Muscle layer of colon (tissue), 2 donors: ENCODE measurements around the gene PRKD1.

Source experiments
- H3K27ac ChIP-seq: one replicate; pipeline ENCODE4 v1.7.0; 2013; ENCODE audit warnings: low read depth, mild to moderate bottlenecking, low read length, moderate library complexity
- H3K27me3 ChIP-seq, 2 donors: one replicate each; pipeline ENCODE4 v1.7.0; 2013; ENCODE audit warnings: low read length in 2 of 2, mild to moderate bottlenecking in 2 of 2; ENCODE audit not compliant: insufficient read depth in 2 of 2, control insufficient read depth in 1 of 2
- H3K36me3 ChIP-seq: one replicate; pipeline ENCODE4 v1.7.0; 2013; ENCODE audit warnings: mild to moderate bottlenecking, low read length; ENCODE audit not compliant: insufficient read depth
- H3K4me1 ChIP-seq: one replicate; pipeline ENCODE4 v1.7.0; 2013; ENCODE audit warnings: mild to moderate bottlenecking, low read length; ENCODE audit not compliant: insufficient read depth
- H3K4me3 ChIP-seq, 2 donors: one replicate each; pipeline ENCODE4 v1.7.0; 2013; ENCODE audit warnings: low read length in 2 of 2, low read depth in 1 of 2, mild to moderate bottlenecking in 1 of 2, moderate library complexity in 1 of 2
- H3K9ac ChIP-seq: one replicate; pipeline ENCODE4 v1.7.0; 2013; ENCODE audit warnings: low read length
- H3K9me3 ChIP-seq: one replicate; pipeline ENCODE4 v1.7.0; 2013; ENCODE audit warnings: mild to moderate bottlenecking, low read length
- donor health status: abdominal sarcoma.
- donor health status: Adenocarcinoma of cecum.

PRKD1 gene

GRCh38 chr14:29527286-29527685 is 400.4 kb downstream of the PRKD1 start:
- H3K4me1 ChIP-seq, result no peaks in the 10 kb centered on the region
- no peaks in the 10 kb centered on the region for H3K9me3 ChIP-seq
- no peak overlapping the region for H3K9ac ChIP-seq
- H3K4me3 ChIP-seq, result no peak overlapping the region
- no peaks in the 10 kb centered on the region for H3K36me3 ChIP-seq
- H3K27ac ChIP-seq, result no peak overlapping the region
- no peaks in the 10 kb centered on the region for H3K27me3 ChIP-seq
